Body of pancreas (tissue), 4 donors: ENCODE results near the gene CCZ1B. TPM values are rescaled to one million over a fixed set of nuclear protein-coding genes. Genes with fewer than 3 reads are reported as not detected.
"Not testable (repeated sequence)": the region's sequence is repeated elsewhere in the genome, so short reads cannot be mapped to it uniquely, and the experiment has no call there.

Source experiments
- ATAC-seq: fragments of 150-250 bp; one replicate; pipeline ENCODE4 v1.9.1; 2016
- DNase-seq, 4 donors: peaks; one replicate each; pipeline ENCODE4 v3.0.0-alpha.2; 2019
- H3K27ac ChIP-seq, 4 donors: fragments of 200-600 bp; sonication (generic); 1 replicate in 3 of 4; 2 replicates in 1 of 4; pipeline versions ENCODE4 v1.5.1 to v1.6.1; 2016 to 2019; ENCODE audit warnings: mild to moderate bottlenecking in 1 of 4, mixed read lengths in 1 of 4, moderate library complexity in 1 of 4
- H3K27me3 ChIP-seq, 2 donors: fragments of 200-600 bp; sonication (generic); one replicate each; pipeline ENCODE4 v1.6.0; 2016; ENCODE audit warnings: mild to moderate bottlenecking in 1 of 2
- H3K36me3 ChIP-seq, 2 donors: fragments of 200-600 bp; sonication (generic); replicated peaks in 1 of 2; 2 replicates each; pipeline ENCODE4 v1.5.1; 2016; ENCODE audit warnings: low read depth in 2 of 2; ENCODE audit not compliant: insufficient read depth in 1 of 2
- H3K4me1 ChIP-seq: fragments of 200-600 bp; sonication (generic); one replicate; pipeline ENCODE4 v1.6.0; 2016
- H3K4me3 ChIP-seq, 2 donors: fragments of 200-600 bp; sonication (generic); 1 replicate in 1 of 2; 2 replicates in 1 of 2; pipeline ENCODE4 v1.5.1; 2016 to 2019
- H3K9me3 ChIP-seq, 3 donors: fragments of 200-600 bp; sonication (generic); 1 replicate in 2 of 3; 2 replicates in 1 of 3; pipeline ENCODE4 v1.5.1; 2016
- POLR2A ChIP-seq, 3 donors: fragments of 450-650 bp; IDR thresholded peaks; one replicate each; pipeline ENCODE4 v1.6.1; 2016; ENCODE audit warnings: antibody characterized with exemption in 3 of 3, mild to moderate bottlenecking in 2 of 3
- WGBS, 2 donors: methylation state at CpG; one replicate each; pipeline ENCODE4 v1.1.5; 2017; 5-methylcytosine and 5-hydroxymethylcytosine counted together
- intact Hi-C: fragments of 100-400 bp; cut with DNase I; formaldehyde crosslinking; loops from one replicate; pipeline ENCODE4 v1.15.1; 2023
- total RNA-seq, 2 donors: library from RNA; depleted of rRNA; stranded (reverse); fragments of >200 nt; gene quantifications; one replicate each; pipeline ENCODE4 v1.1.0, GENCODE V29; 2016
- TF ChIP-seq, protein P1 (sequence below), 7 experiments: fragments of 450-650 bp in 4 of 7; fragments of 200-600 bp in 3 of 7; sonication (generic) in 3 of 7; IDR thresholded peaks; one replicate each; pipeline ENCODE4 v1.5.1; 2016 to 2019; ENCODE audit warnings: antibody characterized with exemption in 7 of 7

Gene CCZ1B
- total RNA-seq: 10 to 100 TPM in 1 of 2 donors, 1 to 10 TPM in 1; 8.0 to 50.4 TPM

DNA sequence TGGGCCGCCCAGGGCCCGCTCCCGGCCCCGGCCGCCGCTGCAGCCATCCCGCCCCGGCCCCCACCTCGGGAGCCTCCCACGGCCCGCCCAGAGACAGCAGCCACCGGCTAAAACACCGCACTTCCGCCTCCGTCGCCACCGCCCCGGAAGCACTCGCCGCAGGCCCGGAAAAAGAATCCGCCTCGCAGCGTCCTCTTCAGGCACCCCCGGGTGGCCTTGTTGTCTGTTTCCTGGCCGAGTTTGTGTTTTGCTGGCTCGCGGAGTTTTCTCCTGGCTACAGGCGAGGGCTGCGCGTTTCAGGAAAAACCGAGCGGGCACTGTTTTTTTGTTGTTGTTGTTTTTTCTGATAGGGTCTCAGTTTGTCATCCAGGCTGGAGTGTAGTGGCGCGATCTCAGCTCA is at the start of gene CCZ1B:
Gene CCZ1B (minus strand): TSS at position 125 of the 400 bp plus-strand sequence. CDS start 78 bp downstream, at position 47.
- H3K36me3 ChIP-seq, H3K27me3 ChIP-seq, intact Hi-C loops, H3K4me1 ChIP-seq, H3K9me3 ChIP-seq: not testable (repeated sequence)
- ATAC-seq (peak; percentile 95), DNase-seq (peak; percentile 67 to 81 (median 79))
- peak within 1 kb of the TSS in 3 of 4 donors; percentile 45 to 76 (median 61) for H3K27ac ChIP-seq
- peak within 1 kb of the TSS in 1 of 2 donors; percentile 54 for H3K4me3 ChIP-seq
- 0% methylated on average over 3 to 15 of the region's 35 CpGs for WGBS, 2 donors
- TF ChIP-seq POLR2A (IDR thresholded peaks at IDR 0.05): peak in 1 of 3 donors; percentile 16
- TF ChIP-seq, protein P1, sequence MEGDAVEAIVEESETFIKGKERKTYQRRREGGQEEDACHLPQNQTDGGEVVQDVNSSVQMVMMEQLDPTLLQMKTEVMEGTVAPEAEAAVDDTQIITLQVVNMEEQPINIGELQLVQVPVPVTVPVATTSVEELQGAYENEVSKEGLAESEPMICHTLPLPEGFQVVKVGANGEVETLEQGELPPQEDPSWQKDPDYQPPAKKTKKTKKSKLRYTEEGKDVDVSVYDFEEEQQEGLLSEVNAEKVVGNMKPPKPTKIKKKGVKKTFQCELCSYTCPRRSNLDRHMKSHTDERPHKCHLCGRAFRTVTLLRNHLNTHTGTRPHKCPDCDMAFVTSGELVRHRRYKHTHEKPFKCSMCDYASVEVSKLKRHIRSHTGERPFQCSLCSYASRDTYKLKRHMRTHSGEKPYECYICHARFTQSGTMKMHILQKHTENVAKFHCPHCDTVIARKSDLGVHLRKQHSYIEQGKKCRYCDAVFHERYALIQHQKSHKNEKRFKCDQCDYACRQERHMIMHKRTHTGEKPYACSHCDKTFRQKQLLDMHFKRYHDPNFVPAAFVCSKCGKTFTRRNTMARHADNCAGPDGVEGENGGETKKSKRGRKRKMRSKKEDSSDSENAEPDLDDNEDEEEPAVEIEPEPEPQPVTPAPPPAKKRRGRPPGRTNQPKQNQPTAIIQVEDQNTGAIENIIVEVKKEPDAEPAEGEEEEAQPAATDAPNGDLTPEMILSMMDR (IDR thresholded peaks at IDR 0.05): peak in 2 of 7 experiments; percentile 6 to 10

DNA sequence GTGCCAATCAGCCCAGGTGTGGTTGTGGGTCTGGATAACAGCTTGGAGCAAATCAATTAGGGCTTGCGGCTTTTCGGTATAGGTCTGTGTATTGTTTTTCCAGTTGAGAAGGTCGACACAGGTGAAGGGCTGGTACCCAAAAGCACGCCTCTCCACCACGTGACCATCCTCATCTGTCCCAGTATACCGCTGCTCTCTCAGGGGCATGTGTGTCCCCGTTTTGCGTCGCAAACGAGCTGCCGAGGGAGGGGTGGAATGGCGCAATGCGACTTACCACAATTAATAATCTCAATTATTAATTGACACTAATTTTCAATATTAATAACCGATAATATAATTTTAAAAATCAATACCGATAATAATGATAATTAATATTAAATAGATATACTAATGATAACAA is 48.9 kb upstream of the CCZ1B start:
- H3K27ac ChIP-seq, intact Hi-C loops, H3K27me3 ChIP-seq, DNase-seq, H3K36me3 ChIP-seq, ATAC-seq, H3K9me3 ChIP-seq, H3K4me3 ChIP-seq, H3K4me1 ChIP-seq: not testable (repeated sequence)
- 87 to 93% methylated on average over 15 of the region's 15 CpGs for WGBS, 2 donors

DNA sequence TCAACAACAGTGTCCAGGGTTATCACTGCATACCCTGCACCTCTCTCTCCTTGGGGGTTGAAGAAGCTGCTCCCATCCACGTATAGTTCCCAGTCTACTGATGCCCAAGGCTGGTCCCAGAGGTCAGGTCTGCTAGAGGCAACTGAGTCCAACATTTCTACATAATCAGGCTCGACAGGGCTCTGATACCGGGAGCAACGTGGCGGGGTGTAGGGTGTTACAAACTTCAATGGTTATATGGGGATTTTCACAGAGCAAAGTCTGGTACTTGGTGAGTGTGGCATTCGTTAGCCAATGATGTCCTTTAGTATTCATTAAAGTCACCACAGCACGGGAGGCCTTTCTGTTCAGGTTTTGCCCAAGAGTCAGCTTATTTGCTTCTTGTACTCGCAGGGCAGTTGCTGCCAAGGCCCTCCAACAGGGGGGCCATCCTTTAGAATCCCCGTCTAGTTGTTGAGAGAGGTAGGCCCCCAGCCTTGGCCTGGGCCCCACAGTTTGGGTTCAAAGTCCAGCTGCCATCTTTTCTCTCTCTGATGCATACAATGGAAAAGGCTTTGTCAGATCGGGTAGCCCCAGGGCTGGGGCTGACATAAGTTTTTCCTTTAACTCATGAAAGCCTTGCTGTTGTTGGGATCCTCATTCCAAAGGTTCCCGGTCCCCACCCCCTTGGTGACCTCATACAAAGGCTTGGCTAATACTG is 46.3 kb upstream of the CCZ1B start:
- H3K36me3 ChIP-seq, H3K9me3 ChIP-seq, intact Hi-C loops, H3K4me1 ChIP-seq, ATAC-seq, DNase-seq, H3K4me3 ChIP-seq, H3K27ac ChIP-seq, H3K27me3 ChIP-seq: not testable (repeated sequence)
- 57 to 70% methylated on average over 10 to 11 of the region's 11 CpGs for WGBS, 2 donors

DNA sequence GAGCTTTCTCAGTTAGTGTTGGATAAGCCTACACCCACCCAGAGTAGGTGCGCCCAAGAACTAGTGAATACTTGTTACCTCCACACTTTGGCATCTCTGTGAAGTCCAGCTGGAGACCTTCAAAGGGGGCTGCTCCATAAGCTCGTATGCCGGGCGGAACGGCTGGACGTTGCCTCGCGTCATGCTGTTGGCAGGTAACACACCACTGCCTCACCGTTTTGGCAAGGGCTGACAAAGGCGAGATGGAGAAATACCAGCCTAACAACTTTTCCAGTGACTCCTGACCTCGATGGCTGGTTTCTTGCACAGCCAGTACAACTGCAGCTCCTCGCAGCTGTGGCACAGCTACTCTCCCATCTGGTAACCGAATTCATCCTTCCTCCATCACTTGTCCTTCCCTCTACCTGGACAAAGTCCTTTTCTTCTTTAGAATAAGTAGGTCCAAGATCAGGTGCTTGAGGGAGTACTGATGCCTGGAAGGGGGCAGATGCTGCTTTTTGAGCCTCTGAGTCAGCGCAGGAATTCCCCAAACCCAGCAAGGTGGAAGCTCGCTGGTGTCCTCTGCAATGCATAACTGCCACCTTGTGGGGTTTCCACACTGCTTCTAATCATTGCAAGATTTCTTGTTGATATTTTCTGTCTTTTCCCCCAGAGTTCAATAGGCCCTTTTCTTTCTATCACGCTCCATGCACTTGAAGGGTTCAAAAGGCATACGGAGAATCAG is 45.5 kb upstream of the CCZ1B start:
- H3K27me3 ChIP-seq, H3K4me3 ChIP-seq, ATAC-seq, H3K9me3 ChIP-seq, H3K4me1 ChIP-seq, intact Hi-C loops, H3K27ac ChIP-seq, H3K36me3 ChIP-seq: not testable (repeated sequence)
- 37 to 53% methylated on average over 13 to 15 of the region's 17 CpGs for WGBS, 2 donors
- DNase-seq: peak in 3 of 4 donors; percentile 26 to 44 (median 34)

DNA sequence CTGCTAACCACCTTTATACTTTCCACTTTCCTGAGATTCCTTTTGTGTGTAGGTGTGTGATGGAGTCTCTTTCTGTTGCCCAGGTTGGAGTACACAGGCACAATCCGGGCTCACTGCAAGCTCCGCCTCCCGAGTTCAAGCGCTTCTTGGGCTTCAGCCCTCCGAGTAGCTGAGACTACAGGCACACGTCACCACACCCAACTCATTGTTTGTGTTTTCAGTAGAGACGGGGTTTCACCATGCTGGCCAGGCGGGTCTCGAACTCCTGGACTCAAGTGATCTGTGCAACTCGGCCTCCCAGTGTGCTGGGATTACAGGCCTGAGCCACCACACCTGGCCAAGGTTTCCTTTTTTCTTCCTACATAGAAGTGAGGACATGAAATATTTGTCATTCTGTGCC is 38.7 kb upstream of the CCZ1B start:
- ATAC-seq, DNase-seq, H3K4me3 ChIP-seq, H3K27me3 ChIP-seq, H3K4me1 ChIP-seq, H3K36me3 ChIP-seq, intact Hi-C loops, H3K9me3 ChIP-seq, H3K27ac ChIP-seq: not testable (repeated sequence)
- WGBS, 2 donors: 51 to 69% methylated on average over 9 to 10 of the region's 10 CpGs

DNA sequence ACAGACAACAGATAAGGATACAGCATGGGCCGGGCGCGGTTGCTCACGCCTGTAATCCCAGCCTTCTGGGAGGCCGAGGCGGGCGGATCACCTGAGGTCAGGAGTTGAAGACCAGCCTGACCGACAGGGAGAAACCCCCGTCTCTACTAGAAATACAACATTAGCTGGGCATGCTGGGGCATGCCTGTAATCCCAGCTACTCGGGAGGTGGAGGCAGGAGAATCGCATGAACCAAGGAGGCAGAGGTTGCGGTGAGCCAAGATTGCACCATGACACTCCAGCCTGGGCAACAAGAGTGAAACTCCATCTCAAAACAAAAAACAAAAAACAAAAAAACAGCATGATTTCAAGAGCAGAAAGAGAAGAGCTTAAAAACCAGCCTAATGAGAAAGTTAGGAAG is 38.1 kb upstream of the CCZ1B start:
- H3K27me3 ChIP-seq, H3K27ac ChIP-seq, H3K9me3 ChIP-seq, DNase-seq, H3K4me1 ChIP-seq, H3K4me3 ChIP-seq, H3K36me3 ChIP-seq, ATAC-seq, intact Hi-C loops: not testable (repeated sequence)
- 73 to 74% methylated on average over 12 of the region's 12 CpGs for WGBS, 2 donors

DNA sequence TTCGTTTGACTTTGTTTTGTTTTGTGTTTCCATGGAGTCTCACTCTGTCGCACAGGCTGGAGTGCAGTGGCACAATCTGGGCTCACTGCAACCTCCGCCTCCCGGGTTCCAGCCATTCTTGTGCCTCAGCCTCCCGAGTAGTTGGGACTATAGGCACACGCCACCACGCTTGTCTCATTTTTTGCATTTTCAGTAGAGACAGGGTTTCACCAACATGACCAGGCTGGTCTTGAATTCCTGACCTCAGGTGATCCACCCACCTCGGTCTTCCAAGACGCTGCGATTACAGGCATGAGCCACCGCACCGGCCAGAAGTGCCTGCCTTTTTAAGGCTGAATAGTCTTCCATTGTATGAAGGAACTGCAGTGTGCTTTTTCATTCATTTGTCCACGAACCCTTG is 36.8 kb upstream of the CCZ1B start:
- H3K27ac ChIP-seq, H3K9me3 ChIP-seq, intact Hi-C loops, H3K36me3 ChIP-seq, DNase-seq, ATAC-seq, H3K4me3 ChIP-seq, H3K27me3 ChIP-seq, H3K4me1 ChIP-seq: not testable (repeated sequence)
- WGBS, 2 donors: 72 to 80% methylated on average over 7 to 13 of the region's 13 CpGs
